ENCODE data around the gene SBNO1. TPM values are rescaled to one million over a fixed set of nuclear protein-coding genes. Genes with fewer than 3 reads are reported as not detected.
A peak's percentile ranks its signal among the peaks of the same experiment; 100 is the strongest.

Gene SBNO1
- polyA plus RNA-seq, 3 donors: 5.6 to 16.9 (median 11.4) TPM

DNA sequence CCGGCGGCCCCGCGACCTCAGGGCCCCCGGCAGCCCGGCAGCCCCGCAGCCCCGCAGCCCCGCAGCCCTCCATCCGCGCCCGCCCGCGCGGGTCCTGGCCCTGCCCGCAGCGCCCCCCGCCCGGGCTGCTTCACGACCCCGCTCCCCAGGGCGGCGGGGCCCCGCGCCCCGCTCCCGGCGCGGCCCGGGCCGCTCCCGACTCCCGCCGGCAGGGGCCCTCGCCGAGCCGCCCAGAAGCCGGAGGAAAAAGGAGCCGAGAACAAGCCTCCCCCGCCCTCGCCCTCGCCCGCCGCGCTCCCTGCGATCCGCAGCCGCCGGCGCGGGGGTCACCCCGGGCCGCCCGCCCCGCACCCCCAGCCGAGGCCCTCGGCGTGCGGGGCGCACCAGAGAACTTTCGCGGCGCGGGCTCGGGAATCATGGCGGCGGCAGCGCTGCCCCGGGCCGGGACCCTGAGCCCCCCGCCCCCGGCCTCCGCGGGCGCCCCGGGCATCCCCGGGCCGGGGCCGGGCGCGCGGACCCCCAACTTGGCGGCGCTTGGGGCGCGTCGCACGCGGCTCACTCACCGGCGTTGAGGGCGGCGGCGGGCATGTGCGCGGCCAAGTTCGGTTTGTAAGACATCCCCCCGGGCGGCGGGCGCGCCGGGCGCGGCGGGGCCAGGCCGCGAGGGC lies 93.5 kb downstream of the SBNO1 start:
- H3K36me3 Mint-ChIP-seq: peaks cover 7 to 8% of the 10 kb centered on the region in 2 donors
- Histone ChIP-seq H3K9ac (ENCODE audit: insufficient read depth, low read length, poor library complexity, severe bottlenecking) (peak overlapping the region; percentile 63), H3K4me1 (ENCODE audit: control insufficient read depth in 1 of 2, insufficient read depth in 2 of 2, low read length in 2 of 2) (peaks cover 37 to 44% of the 10 kb centered on the region in 2 donors), H3K79me2 (ENCODE audit: insufficient read depth, low read length) (peaks cover 22% of the 10 kb centered on the region), H3K27ac (ENCODE audit: low read depth in 1 of 2, low read length in 2 of 2) (no peak overlapping the region), H2AFZ (ENCODE audit: insufficient read depth, low read depth, low read length, poor library complexity, severe bottlenecking) (peak overlapping the region; percentile 89), H3K4me2 (replicated peaks; ENCODE audit: extremely low read depth, low read length, poor library complexity, severe bottlenecking) (peak overlapping the region; percentile 98), H4K20me1 (ENCODE audit: insufficient read depth, low read length) (no peaks in the 10 kb centered on the region), H3K9me3 (replicated peaks in 1 of 2; ENCODE audit: control insufficient read depth in 1 of 2, insufficient read depth in 1 of 2, low read length in 2 of 2) (no peaks in the 10 kb centered on the region), H3K27me3 (ENCODE audit: control insufficient read depth in 2 of 2, insufficient read depth in 2 of 2, low read length in 2 of 2) (peaks cover 0 to 2% of the 10 kb centered on the region in 2 donors), H3K4me3 (replicated peaks in 1 of 3; ENCODE audit: low read depth in 2 of 3, low read length in 3 of 3) (peak overlapping the region in 2 of 3 experiments; percentile 29 to 84), H3K36me3 (replicated peaks in 1 of 2; ENCODE audit: control insufficient read depth in 1 of 2, insufficient read depth in 2 of 2, low read length in 2 of 2) (peaks cover 3 to 5% of the 10 kb centered on the region in 2 donors)
- H3K27ac Mint-ChIP-seq: no peak overlapping the region
- H3K4me1 Mint-ChIP-seq: peaks cover 40% of the 10 kb centered on the region
- DNase-seq: peak; percentile 40 to 60 (median 55)
- no peaks in the 10 kb centered on the region for H3K9me3 Mint-ChIP-seq
- intact Hi-C loops (cut with micrococcal nuclease): no loop called here
- TF ChIP-seq, protein P1, sequence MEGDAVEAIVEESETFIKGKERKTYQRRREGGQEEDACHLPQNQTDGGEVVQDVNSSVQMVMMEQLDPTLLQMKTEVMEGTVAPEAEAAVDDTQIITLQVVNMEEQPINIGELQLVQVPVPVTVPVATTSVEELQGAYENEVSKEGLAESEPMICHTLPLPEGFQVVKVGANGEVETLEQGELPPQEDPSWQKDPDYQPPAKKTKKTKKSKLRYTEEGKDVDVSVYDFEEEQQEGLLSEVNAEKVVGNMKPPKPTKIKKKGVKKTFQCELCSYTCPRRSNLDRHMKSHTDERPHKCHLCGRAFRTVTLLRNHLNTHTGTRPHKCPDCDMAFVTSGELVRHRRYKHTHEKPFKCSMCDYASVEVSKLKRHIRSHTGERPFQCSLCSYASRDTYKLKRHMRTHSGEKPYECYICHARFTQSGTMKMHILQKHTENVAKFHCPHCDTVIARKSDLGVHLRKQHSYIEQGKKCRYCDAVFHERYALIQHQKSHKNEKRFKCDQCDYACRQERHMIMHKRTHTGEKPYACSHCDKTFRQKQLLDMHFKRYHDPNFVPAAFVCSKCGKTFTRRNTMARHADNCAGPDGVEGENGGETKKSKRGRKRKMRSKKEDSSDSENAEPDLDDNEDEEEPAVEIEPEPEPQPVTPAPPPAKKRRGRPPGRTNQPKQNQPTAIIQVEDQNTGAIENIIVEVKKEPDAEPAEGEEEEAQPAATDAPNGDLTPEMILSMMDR (IDR thresholded peaks at IDR 0.05): peak; percentile 43
- H3K27me3 Mint-ChIP-seq (ENCODE audit: low read depth in 3 of 3): peaks cover 0 to 13% (median 0%) of the 10 kb centered on the region in 3 donors
- no peak overlapping the region for H3K4me3 Mint-ChIP-seq
- WGBS (ENCODE audit: insufficient coverage): under 1% methylated on average over 96 of the region's 108 CpGs

DNA sequence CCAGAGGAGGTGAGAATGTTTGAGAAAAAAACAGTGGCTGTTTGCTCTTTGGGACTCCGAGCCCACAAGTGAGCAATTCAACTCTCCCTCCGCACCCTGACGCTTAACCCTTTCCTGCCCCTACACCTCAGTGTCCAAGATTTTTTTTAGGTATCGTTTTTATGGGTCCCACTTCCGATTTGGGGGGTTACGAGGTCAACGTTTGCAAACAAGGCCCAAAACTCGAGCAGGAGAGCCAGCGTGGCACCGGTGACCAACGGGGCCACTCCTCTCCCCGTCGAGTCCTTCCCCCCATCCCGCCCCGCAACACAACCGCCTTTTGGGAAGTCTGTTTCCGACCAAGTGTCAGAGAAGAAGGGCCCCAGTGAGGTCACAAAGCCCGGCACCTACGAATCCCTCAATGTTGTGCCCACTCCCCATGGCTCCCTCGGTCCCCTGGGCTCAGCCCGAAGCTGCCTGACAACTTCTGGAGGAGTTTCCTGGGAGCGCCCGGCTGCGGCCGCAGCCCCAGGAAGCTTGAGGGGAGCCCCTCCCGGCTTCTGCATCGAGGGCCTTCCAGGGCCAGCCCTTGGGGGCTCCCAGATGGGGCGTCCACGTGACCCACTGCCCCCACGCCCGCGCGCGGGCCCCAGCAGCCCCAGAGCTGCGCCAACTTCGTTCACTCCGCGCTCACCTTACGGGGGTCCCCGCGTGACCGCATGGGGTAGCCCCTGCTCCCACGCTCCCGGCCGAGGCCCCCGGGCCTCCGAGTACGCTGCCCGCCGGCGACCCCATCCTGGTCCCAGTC lies 94.2 kb downstream of the SBNO1 start:
- Histone ChIP-seq H3K4me3 (replicated peaks in 1 of 3; ENCODE audit: low read depth in 2 of 3, low read length in 3 of 3) (peak overlapping the region; percentile 29 to 84 (median 56)), H3K79me2 (ENCODE audit: insufficient read depth, low read length) (peaks cover 22% of the 10 kb centered on the region), H3K9me3 (replicated peaks in 1 of 2; ENCODE audit: control insufficient read depth in 1 of 2, insufficient read depth in 1 of 2, low read length in 2 of 2) (no peaks in the 10 kb centered on the region), H3K4me1 (ENCODE audit: control insufficient read depth in 1 of 2, insufficient read depth in 2 of 2, low read length in 2 of 2) (peaks cover 37 to 44% of the 10 kb centered on the region in 2 donors), H3K4me2 (replicated peaks; ENCODE audit: extremely low read depth, low read length, poor library complexity, severe bottlenecking) (peak overlapping the region; percentile 98), H3K27ac (ENCODE audit: low read depth in 1 of 2, low read length in 2 of 2) (peak overlapping the region in 1 of 2 donors; percentile 53), H3K27me3 (ENCODE audit: control insufficient read depth in 2 of 2, insufficient read depth in 2 of 2, low read length in 2 of 2) (peaks cover 0 to 2% of the 10 kb centered on the region in 2 donors), H2AFZ (ENCODE audit: insufficient read depth, low read depth, low read length, poor library complexity, severe bottlenecking) (peak overlapping the region; percentile 89), H4K20me1 (ENCODE audit: insufficient read depth, low read length) (no peaks in the 10 kb centered on the region), H3K9ac (ENCODE audit: insufficient read depth, low read length, poor library complexity, severe bottlenecking) (peak overlapping the region; percentile 63), H3K36me3 (replicated peaks in 1 of 2; ENCODE audit: control insufficient read depth in 1 of 2, insufficient read depth in 2 of 2, low read length in 2 of 2) (peaks cover 5 to 6% of the 10 kb centered on the region in 2 donors)
- H3K27me3 Mint-ChIP-seq (ENCODE audit: low read depth in 3 of 3): peaks cover 0 to 13% (median 0%) of the 10 kb centered on the region in 3 donors
- peak overlapping the region; percentile 89 to 96 for H3K4me3 Mint-ChIP-seq
- DNase-seq: peak in 1 of 3 donors; percentile 19
- H3K9me3 Mint-ChIP-seq: no peaks in the 10 kb centered on the region
- peaks cover 40% of the 10 kb centered on the region for H3K4me1 Mint-ChIP-seq
- intact Hi-C loops (cut with micrococcal nuclease): no loop called here
- TF ChIP-seq, protein P1 (IDR thresholded peaks at IDR 0.05): no peak
- peak overlapping the region; percentile 22 to 88 (median 59) for H3K27ac Mint-ChIP-seq
- 0% methylated on average over 42 of the region's 51 CpGs for WGBS (ENCODE audit: insufficient coverage)
- peaks cover 11 to 12% of the 10 kb centered on the region in 2 donors for H3K36me3 Mint-ChIP-seq

Measured in CD14-positive monocyte (primary cell).